SKM-1 (cell line): ENCODE data around the gene COG4.
"Not testable (repeated sequence)": the region's sequence is repeated elsewhere in the genome, so short reads cannot be mapped to it uniquely, and the experiment has no call there.

Experiments
- DNase-seq: peaks from one replicate; lab custom pipeline; 2025; ENCODE audit not compliant: unreplicated experiment; lab: John Stamatoyannopoulos, UW

The COG4 gene

GRCh38 chr16:70527315-70527996 is 4.1 kb upstream of the COG4 start:
- DNase-seq = no peak

- DNase-seq = no peak
These were observed 3.0 kb upstream of the COG4 start for GRCh38 chr16:70526403-70526802.

GRCh38 chr16:70524399-70524825 is 1.1 kb upstream of the COG4 start:
- not testable (repeated sequence) for DNase-seq

GRCh38 chr16:70523743-70524398 is 517 bp upstream of the COG4 start, which contains the start of gene SF3B3:
TSS of gene SF3B3 (plus strand) at chr16:70523816. CDS start at chr16:70526657, 2,841 bp downstream.
- peak; percentile 84 for DNase-seq

- DNase-seq = no peak
These were observed 908 bp downstream of the COG4 start for GRCh38 chr16:70522216-70523075.

- no peak for DNase-seq
These were observed 2.6 kb downstream of the COG4 start for GRCh38 chr16:70520612-70521297.

GRCh38 chr16:70512456-70512855 is 10.9 kb downstream of the COG4 start:
- no peak for DNase-seq

GRCh38 chr16:70511833-70512232 is 11.5 kb downstream of the COG4 start:
- DNase-seq = no peak

- no peak for DNase-seq
These were observed 13.1 kb downstream of the COG4 start for GRCh38 chr16:70510216-70510615.

- DNase-seq = no peak
These were observed 14.6 kb downstream of the COG4 start for GRCh38 chr16:70508752-70509151.

- no peak for DNase-seq
These were observed 26.8 kb downstream of the COG4 start for GRCh38 chr16:70496513-70496912.

GRCh38 chr16:70495425-70496182 is 27.8 kb downstream of the COG4 start:
- DNase-seq = no peak

- DNase-seq = no peak
These were observed 28.6 kb downstream of the COG4 start for GRCh38 chr16:70494777-70495176.

GRCh38 chr16:70494202-70494770 is 29.1 kb downstream of the COG4 start:
- DNase-seq = no peak

- no peak for DNase-seq
These were observed 29.6 kb downstream of the COG4 start for GRCh38 chr16:70493802-70494201.

GRCh38 chr16:70490261-70490660 is 33.1 kb downstream of the COG4 start:
- no peak for DNase-seq

GRCh38 chr16:70484867-70485266 is 38.5 kb downstream of the COG4 start:
- DNase-seq = no peak

- DNase-seq = no peak
These were observed 39.9 kb downstream of the COG4 start for GRCh38 chr16:70483426-70483825.

- no peak for DNase-seq
These were observed 40.7 kb downstream of the COG4 start for GRCh38 chr16:70482624-70483023.

- no peak for DNase-seq
These were observed 41.3 kb downstream of the COG4 start for GRCh38 chr16:70481929-70482536.
